Hematopoietic multipotent progenitor cell (in vitro differentiated cells): ENCODE measurements around the gene EEF1AKMT3. TPM values are rescaled to one million over a fixed set of nuclear protein-coding genes. Genes with fewer than 3 reads are reported as not detected.
A peak's percentile ranks its signal among the peaks of the same experiment; 100 is the strongest.

Experiments used
- DNase-seq, 3 donors: peaks; one replicate each; pipeline ENCODE4 v3.0.0-alpha.2; 2011 to 2015; ENCODE audit warnings: low read depth in 2 of 3, low spot score in 2 of 3
- total RNA-seq: library from RNA; depleted of rRNA; stranded (reverse); fragments of >200 nt; gene quantifications from one replicate; pipeline ENCODE4 v1.2.3, GENCODE V29; 2012

Gene EEF1AKMT3
- total RNA-seq, 1 donor, result 8.9 TPM

DNA sequence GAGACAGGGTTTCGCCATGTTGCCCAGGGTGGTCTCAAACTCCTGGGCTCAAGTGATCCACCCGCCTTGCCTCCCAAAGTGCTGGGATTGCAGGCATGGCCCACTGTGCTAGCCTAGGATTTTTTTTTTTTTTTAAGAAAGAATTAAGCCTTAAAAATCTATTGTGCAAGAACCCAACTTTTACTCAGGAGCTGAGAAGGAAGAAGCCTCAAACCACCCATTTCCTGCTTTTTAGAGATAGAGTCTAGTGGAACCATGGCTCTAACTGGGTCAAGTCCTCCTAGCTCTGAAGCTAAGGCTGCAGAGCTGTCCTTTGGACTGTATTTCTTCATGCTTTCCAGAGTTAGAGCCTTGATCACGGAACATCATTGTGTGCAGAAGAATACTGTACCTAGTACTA is 8.8 kb downstream of the EEF1AKMT3 start:
- no peak for DNase-seq

GRCh38 chr12:57781801-57782200 is 9.4 kb downstream of the EEF1AKMT3 start:
- no peak for DNase-seq

GRCh38 chr12:57782243-57782607 is 9.8 kb downstream of the EEF1AKMT3 start:
- DNase-seq, result no peak

DNA sequence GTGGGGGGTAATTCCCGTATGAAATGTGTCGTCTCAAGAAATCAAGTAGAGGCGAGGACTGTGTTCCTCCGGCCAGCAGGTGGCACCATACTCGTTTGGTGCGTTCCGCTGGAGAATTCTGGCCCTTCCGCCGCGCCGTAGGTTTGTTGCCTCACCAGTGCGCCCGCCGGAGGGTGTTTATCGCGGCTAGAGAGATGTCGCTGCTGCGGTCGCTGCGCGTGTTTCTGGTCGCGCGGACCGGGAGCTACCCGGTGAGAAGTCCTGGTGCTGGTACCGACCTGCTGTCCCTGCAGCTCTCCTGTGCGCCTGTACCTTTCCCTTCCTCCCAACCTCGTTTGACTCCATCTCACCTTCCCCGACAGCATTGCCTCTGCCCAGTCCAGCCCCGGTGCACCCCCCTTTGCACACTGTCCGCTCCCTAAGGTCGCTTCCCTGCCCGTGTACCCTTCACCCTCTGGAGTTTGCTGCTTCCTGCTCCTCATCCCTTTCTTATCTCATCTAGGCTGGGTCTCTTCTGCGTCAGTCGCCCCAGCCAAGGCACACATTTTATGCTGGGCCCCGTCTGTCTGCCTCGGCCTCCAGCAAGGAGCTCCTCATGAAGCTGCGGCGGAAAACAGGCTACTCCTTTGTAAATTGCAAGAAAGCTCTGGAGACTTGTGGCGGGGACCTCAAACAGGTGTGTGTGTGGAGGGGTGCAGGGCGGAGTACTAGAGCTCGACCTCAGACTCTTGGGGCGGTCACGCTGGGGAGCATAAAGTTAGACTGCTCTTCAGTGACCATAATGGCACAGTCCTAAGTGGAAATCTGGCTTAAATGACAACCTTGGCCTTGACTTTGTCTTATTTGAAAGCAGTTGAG is 10.4 kb downstream of the EEF1AKMT3 start, which contains the start of gene TSFM:
TSFM (plus strand) TSS at position 180 of the 858 bp plus-strand sequence; CDS start at position 195, 15 bp downstream.
- DNase-seq, result peak; percentile 95 to 98 (median 97)

DNA sequence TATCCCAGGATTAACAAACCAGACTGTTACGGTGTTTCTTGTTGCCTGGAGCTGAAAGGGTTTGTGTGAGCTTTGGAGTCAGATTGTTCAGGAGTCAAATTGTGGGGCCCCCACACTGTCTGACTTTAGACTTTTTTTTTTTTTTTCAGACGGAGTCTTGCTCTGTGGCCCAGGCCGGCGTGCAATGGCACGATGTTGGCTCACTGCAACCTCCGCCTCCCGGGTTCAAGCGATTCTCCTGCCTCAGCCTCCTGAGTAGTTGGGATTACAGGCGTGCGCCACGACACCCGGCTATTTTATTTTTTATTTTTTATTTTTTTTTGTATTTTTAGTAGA is 11.0 kb downstream of the EEF1AKMT3 start:
- DNase-seq, result no peak

- DNase-seq, result no peak
These were observed 11.4 kb downstream of the EEF1AKMT3 start for GRCh38 chr12:57783861-57784260.

- no peak for DNase-seq
These were observed 21.5 kb downstream of the EEF1AKMT3 start for GRCh38 chr12:57793920-57794319.

- no peak for DNase-seq
These were observed 22.9 kb downstream of the EEF1AKMT3 start for GRCh38 chr12:57795354-57795753.

DNA sequence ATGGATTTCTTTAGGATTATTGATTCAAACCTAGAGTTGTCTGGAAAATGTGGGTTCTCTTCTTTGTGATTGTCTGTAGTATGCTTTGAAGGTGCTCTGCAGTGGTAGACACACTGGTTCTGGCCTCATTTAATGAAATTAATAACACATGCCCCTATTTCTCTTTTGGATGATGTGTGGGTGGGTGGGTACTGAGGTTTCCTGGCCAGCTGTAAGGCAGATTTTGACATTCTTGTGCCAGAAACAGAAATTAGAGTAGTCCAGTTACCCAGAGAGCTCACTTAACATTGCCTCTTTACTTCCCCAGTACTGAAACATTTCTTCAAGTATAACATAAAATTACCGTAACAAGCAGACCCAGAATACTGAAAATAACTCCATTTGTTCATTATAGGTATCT is 24.6 kb downstream of the EEF1AKMT3 start:
- DNase-seq, result no peak

- DNase-seq, result no peak
These were observed 25.5 kb downstream of the EEF1AKMT3 start for GRCh38 chr12:57797933-57798332.

DNA sequence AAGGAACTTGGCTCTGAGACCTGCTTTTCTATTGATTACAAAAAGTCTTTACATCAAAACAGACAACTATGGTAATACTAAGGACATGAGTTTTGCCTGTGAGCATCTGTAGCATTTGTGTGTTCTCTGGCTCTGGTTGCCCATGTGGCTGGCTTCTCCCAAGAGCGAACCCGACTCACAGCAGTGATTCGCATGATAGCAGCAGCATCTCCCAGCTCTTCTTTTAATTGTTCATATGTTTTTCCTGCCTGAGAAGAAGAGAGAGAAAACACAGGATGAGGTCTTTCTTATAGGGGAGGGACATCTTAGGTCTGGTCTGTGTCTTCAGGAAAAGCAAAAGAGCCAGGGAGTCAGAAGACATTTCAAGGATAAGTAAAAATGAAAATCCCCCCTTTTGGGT is 28.6 kb downstream of the EEF1AKMT3 start:
- DNase-seq, result no peak

- DNase-seq, result no peak
These were observed 30.2 kb downstream of the EEF1AKMT3 start for GRCh38 chr12:57802607-57803006.

- DNase-seq, result peak in 1 of 3 donors; percentile 38
These were observed 31.0 kb downstream of the EEF1AKMT3 start for GRCh38 chr12:57803319-57803893.

GRCh38 chr12:57806677-57807076 is 34.3 kb downstream of the EEF1AKMT3 start:
- no peak for DNase-seq

GRCh38 chr12:57807285-57807684 is 34.9 kb downstream of the EEF1AKMT3 start:
- no peak for DNase-seq

DNA sequence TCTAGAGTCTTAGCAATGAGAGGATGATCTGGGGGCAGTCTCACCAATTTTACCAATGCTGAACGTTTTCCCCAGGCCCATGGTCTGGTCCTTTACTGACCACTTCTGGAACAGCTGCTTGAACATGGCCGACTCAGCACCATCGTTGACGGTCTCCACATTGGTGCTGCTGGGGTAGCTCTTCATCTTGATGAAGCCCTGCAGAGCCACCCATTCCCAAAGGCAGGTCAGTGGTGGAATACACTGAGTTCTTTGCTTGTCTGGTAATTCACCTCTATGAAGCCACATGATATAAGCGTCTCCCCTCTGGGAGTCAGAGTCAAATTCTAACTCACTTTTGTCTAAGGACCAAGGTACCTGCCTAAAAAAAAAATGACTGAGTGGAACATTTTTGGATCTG is 35.9 kb downstream of the EEF1AKMT3 start:
- DNase-seq, result no peak

- DNase-seq, result no peak
These were observed 37.0 kb downstream of the EEF1AKMT3 start for GRCh38 chr12:57809425-57809824.

- DNase-seq, result peak in 1 of 3 donors; percentile 39
These were observed 38.0 kb downstream of the EEF1AKMT3 start for GRCh38 chr12:57810450-57810849.

DNA sequence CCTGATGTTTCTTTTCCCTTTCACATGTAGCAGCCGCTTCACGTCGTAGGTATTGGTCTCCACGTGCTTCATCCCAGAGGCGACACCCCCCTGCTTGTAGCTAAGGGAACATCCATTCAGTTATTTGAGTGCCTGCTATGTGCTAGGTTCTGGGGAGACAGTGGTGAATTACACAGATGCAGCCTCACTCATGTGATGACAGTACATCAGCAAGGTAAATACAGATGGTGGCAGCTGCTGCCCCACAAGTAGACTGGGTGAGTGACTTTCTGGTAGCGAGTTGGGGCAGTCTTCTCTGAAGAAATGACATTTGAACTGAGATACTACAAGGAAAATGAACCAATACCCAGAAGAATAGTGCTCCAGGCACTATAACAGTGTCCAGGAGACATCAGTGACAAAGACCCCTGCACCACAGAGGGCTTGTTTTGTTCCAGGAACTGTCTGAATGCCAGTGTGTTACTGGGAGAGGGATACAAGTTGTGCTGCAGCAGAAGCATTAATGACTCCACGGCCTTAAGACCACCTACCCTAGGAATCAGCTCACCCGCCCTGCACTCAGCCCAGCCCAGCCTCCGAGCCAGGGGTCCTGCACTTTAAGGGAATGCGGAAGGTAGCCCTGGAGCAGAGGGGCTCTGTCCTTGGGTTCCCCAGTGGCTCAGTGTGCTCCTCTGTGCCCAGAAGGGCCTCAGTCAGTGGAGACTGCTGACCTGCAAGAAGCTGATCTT is 38.8 kb downstream of the EEF1AKMT3 start:
- no peak for DNase-seq

DNA sequence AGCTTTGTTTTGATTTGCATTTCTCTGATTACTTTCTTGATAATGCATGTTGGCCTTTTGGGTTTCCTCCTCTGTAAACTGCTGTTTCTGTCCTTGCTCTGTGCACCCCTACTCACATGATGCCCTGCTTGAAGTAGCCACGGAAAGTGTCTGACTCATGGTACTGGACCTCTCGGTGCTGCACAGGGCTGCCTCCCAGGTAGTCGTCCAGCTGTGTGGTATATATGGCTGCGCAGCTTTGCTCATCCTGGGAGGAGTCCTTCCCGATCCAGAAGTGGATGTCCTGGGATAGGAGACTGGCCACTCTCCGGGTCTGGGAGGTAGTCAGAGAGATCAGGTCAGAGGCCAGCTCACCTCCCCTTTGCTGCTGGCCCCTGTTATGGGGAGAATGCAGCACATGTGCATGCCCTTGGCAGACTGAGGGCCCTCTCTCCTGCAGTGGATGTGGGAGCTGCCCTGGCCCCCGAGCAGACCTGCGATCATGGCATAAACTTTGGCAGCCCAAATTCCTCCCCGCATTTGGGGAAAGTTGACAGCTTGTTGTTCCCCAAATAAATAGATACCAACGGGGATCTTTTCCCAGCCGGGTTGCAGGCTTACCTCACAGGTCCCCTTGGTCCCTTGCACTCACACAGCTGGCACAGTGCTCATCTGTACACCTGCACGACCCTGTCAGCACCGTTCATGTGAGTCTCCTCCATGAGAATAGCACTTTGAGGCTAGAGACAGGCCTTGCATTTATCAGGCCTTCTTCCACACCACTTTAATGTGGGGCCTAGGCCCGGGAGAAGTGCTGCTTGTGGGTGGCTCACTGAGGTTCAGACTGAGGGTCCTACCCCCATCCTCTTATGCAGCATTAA is 40.9 kb downstream of the EEF1AKMT3 start:
- DNase-seq, result no peak
